ENCODE results near the gene TNFRSF12A. TPM values are rescaled to one million over a fixed set of nuclear protein-coding genes. Genes with fewer than 3 reads are reported as not detected.

The TNFRSF12A gene
- total RNA-seq, 1 experiment from 2014 or later = 147 TPM

DNA sequence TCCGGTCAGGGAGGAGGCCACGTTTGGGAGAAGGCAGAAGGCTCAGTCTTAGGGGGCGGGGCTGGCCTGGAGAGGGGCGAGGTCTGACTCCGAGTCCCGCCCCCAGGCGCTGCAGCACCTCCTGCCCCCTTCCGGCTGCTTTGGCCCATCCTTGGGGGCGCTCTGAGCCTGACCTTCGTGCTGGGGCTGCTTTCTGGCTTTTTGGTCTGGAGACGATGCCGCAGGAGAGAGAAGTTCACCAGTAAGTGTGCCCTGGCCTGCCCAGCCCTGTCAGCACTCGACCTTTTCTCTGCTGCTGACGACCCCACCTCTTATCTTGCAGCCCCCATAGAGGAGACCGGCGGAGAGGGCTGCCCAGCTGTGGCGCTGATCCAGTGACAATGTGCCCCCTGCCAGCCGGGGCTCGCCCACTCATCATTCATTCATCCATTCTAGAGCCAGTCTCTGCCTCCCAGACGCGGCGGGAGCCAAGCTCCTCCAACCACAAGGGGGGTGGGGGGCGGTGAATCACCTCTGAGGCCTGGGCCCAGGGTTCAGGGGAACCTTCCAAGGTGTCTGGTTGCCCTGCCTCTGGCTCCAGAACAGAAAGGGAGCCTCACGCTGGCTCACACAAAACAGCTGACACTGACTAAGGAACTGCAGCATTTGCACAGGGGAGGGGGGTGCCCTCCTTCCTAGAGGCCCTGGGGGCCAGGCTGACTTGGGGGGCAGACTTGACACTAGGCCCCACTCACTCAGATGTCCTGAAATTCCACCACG is 1.5 kb downstream of the TNFRSF12A start:
- Histone ChIP-seq H3K27me3 (ENCODE audit: insufficient read depth, low read length) (no peaks in the 10 kb centered on the region), H3K9ac (ENCODE audit: extremely low read depth, insufficient read length, low read length) (peak overlapping the region; percentile 61), H3T11ph (ENCODE audit: low read length) (no peak overlapping the region), H3K79me1 (ENCODE audit: insufficient read depth, low read depth, low read length, poor library complexity, severe bottlenecking) (no peaks in the 10 kb centered on the region), H2BK15ac (ENCODE audit: low read depth, low read length) (no peak overlapping the region), H2AFZ (ENCODE audit: low read length) (no peak overlapping the region), H4K5ac (ENCODE audit: insufficient read length, low read depth, low read length) (no peak overlapping the region), H2BK12ac (ENCODE audit: insufficient read length, low read depth, low read length) (peak overlapping the region; percentile 29), H4K91ac (ENCODE audit: insufficient read length, low read depth, low read length) (no peak overlapping the region), H3K23me2 (ENCODE audit: insufficient read length, low read depth, low read length, poor library complexity, severe bottlenecking) (peaks cover 33% of the 10 kb centered on the region), H3K79me2 (ENCODE audit: insufficient read depth, low read length) (peaks cover 4% of the 10 kb centered on the region; the same call in 1 of the 2 replicates), H3K18ac (ENCODE audit: insufficient read length, low read depth, low read length) (peak overlapping the region; percentile 16), H3K4me2 (ENCODE audit: insufficient read depth, insufficient read length, low read length) (peak overlapping the region; percentile 51), H3K56ac (ENCODE audit: insufficient read length, low read depth, low read length) (no peak overlapping the region), H3K4me1 (ENCODE audit: insufficient read depth, low read length) (peaks cover 2% of the 10 kb centered on the region; the same call in 1 of the 2 replicates), H2BK5ac (ENCODE audit: insufficient read length, low read length) (no peak overlapping the region), H4K20me1 (ENCODE audit: control insufficient read depth, insufficient read depth, insufficient read length) (no peaks in the 10 kb centered on the region), H3K4ac (ENCODE audit: low read depth, low read length) (no peak overlapping the region), H3K23ac (ENCODE audit: insufficient read length, low read depth, low read length) (no peak overlapping the region), H3K27ac (ENCODE audit: insufficient read length, low read depth, low read length) (peak overlapping the region; percentile 13), H2BK120ac (ENCODE audit: low read depth, low read length, poor library complexity, severe bottlenecking) (no peak overlapping the region), H3K9me3 (ENCODE audit: control insufficient read depth, low read depth, low read length) (no peaks in the 10 kb centered on the region), H3K14ac (ENCODE audit: insufficient read depth, low read length) (peak overlapping the region; percentile 33; the same call in 1 of the 2 replicates), H2AK5ac (ENCODE audit: insufficient read length, low read length) (no peak overlapping the region), H4K8ac (replicated peaks; ENCODE audit: insufficient read length, low read depth, low read length) (no peak overlapping the region), H2BK20ac (ENCODE audit: low read depth, low read length, poor library complexity, severe bottlenecking) (no peak overlapping the region)
- TF ChIP-seq, protein P1, sequence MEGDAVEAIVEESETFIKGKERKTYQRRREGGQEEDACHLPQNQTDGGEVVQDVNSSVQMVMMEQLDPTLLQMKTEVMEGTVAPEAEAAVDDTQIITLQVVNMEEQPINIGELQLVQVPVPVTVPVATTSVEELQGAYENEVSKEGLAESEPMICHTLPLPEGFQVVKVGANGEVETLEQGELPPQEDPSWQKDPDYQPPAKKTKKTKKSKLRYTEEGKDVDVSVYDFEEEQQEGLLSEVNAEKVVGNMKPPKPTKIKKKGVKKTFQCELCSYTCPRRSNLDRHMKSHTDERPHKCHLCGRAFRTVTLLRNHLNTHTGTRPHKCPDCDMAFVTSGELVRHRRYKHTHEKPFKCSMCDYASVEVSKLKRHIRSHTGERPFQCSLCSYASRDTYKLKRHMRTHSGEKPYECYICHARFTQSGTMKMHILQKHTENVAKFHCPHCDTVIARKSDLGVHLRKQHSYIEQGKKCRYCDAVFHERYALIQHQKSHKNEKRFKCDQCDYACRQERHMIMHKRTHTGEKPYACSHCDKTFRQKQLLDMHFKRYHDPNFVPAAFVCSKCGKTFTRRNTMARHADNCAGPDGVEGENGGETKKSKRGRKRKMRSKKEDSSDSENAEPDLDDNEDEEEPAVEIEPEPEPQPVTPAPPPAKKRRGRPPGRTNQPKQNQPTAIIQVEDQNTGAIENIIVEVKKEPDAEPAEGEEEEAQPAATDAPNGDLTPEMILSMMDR (conservative IDR thresholded peaks at IDR 0.05) = peak; percentile 67
- Mint-ChIP-seq H3K27ac (peak overlapping the region; percentile 98 to 100 (median 99)), H3K9me3 (no peaks in the 10 kb centered on the region; a peak in 2 of 5 replicates), H3K4me3 (peak overlapping the region; percentile 93 to 96), H3K36me3 (ENCODE audit: insufficient read depth in 1 of 3, low read depth in 3 of 3) (peaks cover 15 to 40% (median 28%) of the 10 kb centered on the region in 3 experiments), H3K27me3 (ENCODE audit: low read depth) (peaks cover 7% of the 10 kb centered on the region), H3K4me1 (peaks cover 24 to 53% of the 10 kb centered on the region in 2 experiments)
- peak; percentile 80 for DNase-seq
- WGBS (ENCODE audit: extremely low coverage, insufficient read length, low lambda C conversion rate) = no CpG with 5 or more reads among the region's 25 CpGs

Data from H9 (cell line).